NCI-H128 (cell line): Measurements from ENCODE around the gene PCLO.
"Not testable (repeated sequence)": the region's sequence is repeated elsewhere in the genome, so short reads cannot be mapped to it uniquely, and the experiment has no call there.

ENCODE experiments used
- DNase-seq: peaks from one replicate; lab custom pipeline; 2025; ENCODE audit not compliant: unreplicated experiment; lab: John Stamatoyannopoulos, UW

PCLO gene

DNA sequence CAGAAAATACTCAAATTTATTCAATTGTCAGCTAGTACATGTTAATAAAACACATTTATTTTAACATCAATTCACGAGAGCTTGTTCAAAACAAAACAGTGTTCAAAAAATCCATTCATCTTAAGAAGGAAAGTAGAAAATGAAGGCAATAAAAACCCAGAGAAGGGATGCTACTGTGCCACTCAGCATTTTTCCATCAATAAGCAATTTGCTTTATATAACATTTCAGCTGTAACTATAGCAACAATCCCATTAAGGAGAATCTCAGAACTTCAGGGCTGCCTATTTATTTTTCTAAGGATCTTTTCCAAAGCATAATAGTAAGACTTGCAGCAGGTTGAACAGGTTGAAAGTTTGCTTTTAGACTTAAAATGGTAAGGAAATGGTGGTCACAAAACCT is 190.5 kb downstream of the PCLO start:
- no peak for DNase-seq

DNA sequence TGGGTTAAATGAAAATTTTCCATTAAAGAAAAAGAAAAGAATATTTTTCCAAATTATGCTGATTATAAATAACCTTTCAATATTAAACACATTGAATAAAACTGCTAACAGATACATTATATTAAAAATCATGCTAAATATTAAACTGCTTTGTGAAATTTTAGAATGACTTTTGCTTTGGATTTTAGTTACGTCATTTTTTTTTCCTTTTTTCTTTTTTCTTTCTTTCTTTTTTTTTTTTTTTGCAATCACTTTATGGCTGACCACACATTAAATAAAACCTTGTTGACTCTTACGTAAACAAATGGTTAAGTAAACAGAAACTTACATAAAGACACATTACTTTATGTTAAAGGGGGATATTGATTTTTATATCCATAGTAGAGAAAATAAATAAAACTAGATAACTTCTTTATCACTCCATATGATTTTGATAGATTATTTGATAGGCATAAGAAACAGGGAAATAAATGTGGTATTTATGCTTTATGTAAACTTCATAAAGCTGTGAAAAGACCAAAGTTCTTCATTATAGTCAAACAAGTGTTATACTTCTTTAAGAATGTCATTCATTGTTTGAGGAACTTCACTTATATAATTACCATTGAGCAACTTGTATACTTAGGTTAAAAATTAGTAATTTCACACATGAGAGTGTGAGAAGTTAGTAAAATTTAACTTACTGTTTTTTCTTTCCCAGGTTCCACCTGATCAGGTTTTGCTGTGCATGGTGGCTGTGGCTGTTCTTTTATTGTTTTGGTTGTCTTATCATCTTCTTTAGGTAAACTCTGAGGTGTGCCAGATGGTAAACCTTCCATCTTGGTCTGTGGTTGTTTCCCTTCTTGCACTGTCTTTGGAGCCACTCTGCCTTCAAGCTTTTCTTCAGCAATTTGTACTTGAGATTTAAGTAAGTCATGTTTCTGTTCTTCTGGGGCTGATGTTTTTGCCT is 197.3 kb downstream of the PCLO start:
- DNase-seq = no peak

DNA sequence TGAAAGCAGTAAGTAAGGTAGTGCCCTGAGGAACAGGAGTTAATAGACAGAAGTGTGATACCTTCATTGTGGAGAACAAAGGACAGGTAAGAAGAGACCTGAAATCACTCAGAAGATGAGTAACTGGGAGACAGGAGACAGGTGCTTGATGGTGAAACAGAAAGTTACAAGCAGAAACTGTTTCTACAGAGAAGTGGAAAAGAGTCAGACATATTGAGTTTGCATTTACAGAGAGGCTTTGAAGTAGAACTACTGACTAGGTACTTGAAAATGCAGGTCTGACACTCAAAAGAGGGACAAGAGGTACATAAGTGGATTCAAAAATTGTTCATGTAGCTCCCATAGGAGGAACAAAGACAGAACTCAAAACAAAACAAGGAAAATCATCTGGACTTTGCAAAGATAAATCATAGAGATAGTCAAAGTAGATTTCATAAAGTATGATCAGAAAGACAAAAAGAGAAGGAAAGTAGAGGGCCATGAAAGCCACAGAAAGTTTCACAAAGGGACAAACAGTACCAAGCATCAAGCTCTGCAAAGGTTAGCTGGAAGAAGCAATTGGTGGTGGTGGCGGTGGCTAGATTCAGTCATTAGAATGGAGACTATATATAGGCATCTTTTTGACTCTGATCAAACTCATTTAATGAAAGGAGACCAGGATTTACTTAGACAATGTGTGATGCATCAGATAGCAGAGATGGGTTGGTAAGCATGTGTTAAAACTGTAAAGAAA is 198.4 kb downstream of the PCLO start:
- no peak for DNase-seq

DNA sequence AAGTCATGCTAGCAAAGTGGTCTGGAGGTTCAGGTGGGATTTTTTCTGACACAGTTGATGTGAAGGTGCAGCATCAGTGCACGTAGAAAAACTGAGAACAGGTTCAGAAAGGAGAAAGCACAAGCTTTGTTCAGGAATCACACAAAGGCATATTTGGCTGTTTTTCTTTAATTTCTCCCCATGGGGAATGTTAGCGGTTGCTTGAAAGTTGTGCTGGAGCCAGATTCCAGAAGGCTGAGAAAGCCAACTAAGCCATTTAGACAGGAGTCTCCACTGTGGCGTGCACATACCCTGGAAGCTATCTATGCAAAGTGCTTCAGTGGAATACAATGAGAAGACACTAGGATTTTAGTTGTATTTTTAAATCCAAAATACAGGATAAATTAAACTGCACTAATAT is 201.4 kb downstream of the PCLO start:
- DNase-seq = no peak

DNA sequence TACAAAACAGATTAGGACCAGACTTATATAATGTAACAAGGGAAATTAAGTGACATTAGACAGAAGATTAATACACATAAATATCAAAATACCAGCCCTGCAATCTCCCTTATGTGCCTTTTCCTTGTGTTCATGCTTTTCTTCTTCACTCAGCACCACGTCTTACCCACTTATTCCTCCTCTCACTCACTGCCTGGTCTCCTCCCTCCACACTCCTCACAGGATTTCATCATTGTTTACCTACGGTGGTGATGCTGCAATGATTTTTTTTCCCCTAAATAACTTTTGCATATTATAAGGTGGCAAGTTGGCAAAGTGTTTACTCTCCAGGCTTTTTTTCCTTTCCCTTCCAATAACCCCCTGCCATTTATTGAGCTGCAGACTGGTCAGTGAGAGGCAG is 203.2 kb downstream of the PCLO start:
- no peak for DNase-seq

GRCh38 chr7:82957521-82957920 is 205.2 kb downstream of the PCLO start:
- DNase-seq = no peak

GRCh38 chr7:82953324-82954027 is 209.2 kb downstream of the PCLO start:
- no peak for DNase-seq

DNA sequence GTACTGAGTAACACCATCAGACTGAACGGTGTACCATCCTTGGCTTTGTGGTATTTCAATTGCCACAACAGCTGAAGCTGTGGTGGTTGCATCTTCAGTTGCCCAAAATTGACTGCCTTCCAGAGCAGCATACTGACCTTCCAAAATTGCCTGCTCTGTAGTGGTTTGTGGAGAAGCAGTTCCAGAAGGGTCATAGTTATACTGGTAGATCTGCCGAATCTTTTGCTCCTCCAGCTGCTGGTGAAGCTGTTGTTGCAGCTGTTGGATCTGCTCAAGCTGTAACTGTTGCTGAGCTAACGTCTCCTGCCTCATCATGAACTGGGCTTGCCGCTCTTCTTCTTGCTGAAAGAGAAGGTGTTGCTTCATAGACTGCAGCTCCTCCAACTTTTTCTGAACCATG is 212.2 kb downstream of the PCLO start:
- DNase-seq = no peak

- DNase-seq = no peak
Measured at GRCh38 chr7:82945480-82945879, 217.2 kb downstream of the PCLO start.

DNA sequence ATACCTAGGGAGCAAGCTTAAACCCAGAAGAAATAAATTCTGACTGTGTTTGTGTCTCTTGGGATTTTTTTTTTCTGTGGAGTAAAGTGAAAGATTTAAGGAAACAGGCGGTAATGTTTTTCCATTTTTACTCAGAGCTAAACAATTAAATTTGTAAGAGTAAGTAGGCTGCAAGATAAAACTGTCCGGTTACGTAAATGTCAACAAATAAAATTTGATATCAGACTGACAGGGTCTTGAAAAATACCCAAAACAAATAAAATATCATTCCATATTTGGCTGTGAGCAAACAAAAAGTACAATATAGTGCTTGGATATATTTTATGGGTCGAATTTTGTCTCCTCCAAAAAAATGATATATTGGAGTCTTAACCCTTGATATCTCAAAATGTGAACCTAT is 217.6 kb downstream of the PCLO start:
- no peak for DNase-seq

DNA sequence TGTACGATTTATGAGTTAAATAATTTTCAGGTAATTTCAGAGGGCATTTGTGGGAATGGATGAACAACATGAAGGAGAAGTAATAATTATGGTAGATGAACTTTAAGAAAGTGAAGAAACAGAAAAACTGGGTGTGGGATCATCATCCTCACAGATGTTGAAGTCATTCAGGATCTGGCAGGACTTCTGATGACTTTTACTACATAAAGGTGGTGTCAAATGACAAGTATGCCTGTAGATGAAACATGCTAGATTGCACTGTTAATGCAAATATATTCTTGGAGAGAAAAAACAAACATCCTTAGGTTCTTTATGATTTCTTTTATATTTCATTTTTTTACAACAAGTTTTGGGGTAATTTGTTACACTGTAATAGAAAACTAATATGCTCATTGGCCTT is 230.2 kb downstream of the PCLO start:
- no peak for DNase-seq

DNA sequence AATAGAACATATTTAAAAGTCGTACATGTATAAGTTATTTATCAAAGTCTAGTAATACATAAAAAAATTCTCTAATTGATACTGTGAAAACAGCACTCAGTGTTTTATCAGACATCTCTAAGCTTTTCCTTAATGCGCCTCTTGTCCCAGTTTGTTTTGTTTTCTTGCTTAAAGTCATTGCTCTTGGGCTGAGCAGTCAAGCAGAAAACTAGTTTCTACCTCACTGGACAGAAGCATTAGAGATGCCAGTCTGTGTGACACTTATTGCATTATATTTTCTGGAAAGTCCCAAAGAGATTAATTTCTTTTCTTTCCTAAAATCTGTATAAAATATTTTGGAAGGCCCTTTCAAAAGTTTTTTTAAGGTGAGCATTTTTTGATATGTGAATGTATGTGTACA is 236.2 kb downstream of the PCLO start:
- no peak for DNase-seq

- DNase-seq = no peak
Measured at GRCh38 chr7:82925331-82925730, 237.4 kb downstream of the PCLO start.

DNA sequence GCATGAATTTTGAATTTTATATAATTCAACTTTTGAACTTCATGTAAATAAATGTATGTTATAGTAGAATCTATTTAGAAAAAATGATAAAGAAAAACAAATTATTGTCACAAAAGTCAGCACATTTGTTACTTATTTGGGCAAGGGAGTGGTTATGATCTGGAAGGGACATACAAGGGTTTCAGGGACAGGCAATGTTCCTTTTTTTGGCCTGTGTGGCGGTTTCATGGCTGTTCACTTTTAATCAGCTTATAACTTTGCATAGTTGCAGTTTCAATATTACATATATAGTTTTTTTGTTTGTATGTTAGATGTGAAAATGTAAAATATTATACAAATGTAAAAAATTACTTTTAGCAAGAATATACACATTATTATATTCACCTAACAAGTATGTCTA is 256.2 kb downstream of the PCLO start:
- DNase-seq = no peak

DNA sequence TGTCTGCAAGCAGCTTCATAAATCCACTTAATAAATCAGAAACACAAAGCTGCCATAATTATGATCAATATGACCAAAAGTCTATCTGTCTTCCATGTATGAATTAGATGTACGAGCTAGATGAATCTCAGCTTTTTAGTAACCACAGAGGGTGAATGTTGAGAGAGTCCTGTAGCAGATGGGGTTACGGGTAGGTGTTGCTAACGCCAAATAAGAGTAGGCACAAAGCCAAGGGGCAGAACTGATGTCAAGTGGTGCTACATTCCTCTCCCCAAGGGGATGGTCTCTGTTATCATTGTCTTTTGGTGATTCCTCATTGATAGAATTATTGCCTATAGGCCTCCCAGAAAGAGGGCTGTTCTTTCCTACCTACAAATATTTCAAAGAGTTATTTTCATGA is 257.8 kb downstream of the PCLO start:
- no peak for DNase-seq

DNA sequence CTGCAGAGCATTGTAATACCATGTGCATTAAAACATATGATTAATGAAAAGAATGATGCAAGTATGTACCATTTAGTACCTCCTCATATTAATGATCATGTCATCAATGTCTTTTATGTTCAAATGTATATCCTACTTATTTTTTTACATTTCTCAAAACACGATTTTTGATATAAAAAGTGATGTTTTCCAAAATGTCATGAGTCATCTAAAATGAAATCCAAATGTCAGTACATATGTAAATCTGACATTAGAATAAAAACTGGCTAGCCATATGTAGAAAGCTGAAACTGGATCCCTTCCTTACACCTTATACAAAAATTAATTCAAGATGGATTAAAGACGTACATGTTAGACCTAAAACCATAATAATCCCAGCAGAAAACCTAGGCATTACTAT is 261.6 kb downstream of the PCLO start:
- not testable (repeated sequence) for DNase-seq

GRCh38 chr7:82897500-82897899 is 265.2 kb downstream of the PCLO start:
- DNase-seq = no peak

- DNase-seq = not testable (repeated sequence)
Measured at GRCh38 chr7:82894341-82894740, 268.3 kb downstream of the PCLO start.

- no peak for DNase-seq
Measured at GRCh38 chr7:82886324-82886723, 276.4 kb downstream of the PCLO start.

DNA sequence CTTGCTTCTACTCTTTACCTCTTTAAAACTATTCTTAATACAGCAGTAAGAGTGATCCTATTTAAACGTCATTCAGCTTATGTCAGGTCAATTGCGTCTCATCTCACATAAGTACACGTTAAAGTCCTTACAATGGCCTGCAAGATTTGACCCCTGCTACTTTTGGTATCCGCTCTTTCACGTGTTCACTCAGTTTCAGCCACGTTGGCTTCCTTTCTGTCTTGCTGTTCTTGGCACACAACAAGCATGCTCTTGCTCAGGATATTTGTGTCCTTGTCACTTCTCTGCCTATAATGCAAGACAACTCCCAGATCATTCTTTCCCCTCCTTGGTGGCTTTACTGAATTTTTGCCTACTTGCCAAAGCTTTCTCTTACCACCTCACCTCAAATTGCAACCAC is 296.8 kb downstream of the PCLO start:
- no peak for DNase-seq

DNA sequence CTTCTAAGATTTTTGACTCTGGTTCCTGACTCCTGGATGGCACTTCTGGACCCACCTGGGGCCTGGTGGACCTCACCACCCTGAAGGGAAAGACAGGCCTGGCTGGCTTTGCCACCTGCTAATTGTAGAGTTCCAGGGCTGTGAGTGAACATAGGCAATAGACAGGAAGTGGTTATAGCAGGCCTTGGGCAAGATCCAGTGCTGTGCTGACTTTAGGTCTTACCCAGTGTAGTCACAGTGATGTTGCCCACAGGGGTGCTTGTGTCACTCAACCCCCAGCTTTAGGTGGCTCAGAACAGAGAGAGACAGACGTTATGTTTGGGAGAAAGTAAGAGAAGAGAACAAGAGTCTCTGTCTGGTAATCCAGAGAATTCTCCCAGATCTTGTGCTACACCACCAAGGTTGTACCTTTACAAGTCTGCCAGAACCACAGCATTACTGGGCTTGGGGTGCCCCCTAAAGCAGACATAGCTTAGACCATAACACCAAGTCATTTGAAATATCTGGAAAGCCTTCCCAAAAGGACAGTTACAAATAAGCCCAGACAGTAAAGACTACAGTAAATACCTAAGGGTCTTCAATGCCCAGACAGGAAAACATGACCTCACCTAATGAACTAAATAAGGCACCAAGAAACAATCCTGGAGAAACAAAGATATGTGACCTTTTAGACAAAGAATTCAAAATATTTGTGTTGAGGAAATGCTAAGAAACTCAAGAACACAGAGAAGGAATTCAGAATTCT is 303.4 kb downstream of the PCLO start:
- no peak for DNase-seq
